ENCODE data around the gene AADACL4.
A peak's percentile ranks its signal among the peaks of the same experiment; 100 is the strongest.

DNA sequence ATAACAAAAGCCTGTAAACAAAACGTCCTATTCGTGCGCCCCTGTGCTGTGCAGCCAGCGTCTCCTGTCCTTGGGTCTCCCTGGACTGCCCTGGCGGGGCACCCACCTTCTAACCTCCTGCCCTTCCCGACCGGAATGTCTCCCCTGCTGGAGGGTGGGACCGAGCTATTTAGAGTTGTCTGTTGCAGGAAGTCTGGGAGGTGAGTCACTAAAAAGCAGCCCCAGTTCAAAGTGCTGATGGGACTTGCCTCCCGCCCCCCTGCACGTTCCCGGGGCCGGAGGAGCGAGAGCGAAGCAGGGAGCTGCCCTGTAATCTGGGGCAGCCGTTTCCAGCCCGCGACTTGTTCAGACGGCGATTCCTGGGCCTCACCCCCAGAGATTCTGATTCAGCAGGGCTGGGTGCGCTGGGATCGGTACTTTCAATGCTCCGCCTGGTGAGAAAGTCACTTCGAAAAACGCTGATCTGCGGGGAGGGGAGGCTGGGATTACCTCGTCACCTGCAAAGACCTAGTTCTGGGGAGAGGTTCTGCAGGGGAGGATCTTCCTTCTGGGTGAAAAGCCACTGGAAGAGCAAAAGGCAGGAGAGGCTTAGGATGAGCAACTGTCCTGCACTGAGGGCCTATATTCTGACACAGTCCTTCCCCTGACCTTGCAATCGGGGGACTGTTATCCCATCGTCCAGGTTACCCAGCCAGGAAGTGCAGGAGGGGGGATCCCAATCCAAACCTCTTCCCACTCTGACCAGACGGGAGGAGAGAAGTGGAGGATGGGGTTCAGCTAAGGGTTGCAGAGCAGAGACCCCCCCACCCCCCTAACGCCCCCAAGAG lies 24.7 kb upstream of the AADACL4 start:
- TF ChIP-seq, protein P1, sequence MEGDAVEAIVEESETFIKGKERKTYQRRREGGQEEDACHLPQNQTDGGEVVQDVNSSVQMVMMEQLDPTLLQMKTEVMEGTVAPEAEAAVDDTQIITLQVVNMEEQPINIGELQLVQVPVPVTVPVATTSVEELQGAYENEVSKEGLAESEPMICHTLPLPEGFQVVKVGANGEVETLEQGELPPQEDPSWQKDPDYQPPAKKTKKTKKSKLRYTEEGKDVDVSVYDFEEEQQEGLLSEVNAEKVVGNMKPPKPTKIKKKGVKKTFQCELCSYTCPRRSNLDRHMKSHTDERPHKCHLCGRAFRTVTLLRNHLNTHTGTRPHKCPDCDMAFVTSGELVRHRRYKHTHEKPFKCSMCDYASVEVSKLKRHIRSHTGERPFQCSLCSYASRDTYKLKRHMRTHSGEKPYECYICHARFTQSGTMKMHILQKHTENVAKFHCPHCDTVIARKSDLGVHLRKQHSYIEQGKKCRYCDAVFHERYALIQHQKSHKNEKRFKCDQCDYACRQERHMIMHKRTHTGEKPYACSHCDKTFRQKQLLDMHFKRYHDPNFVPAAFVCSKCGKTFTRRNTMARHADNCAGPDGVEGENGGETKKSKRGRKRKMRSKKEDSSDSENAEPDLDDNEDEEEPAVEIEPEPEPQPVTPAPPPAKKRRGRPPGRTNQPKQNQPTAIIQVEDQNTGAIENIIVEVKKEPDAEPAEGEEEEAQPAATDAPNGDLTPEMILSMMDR (IDR thresholded peaks at IDR 0.05) = peak in 2 of 6 experiments; percentile 36 to 37
- peak in 1 of 2 donors; percentile 59 for TF ChIP-seq POLR2A (IDR thresholded peaks at IDR 0.05)
